ENCODE measurements around the gene MYO9A. TPM values are rescaled to one million over a fixed set of nuclear protein-coding genes. Genes with fewer than 3 reads are reported as not detected.
A peak's percentile ranks its signal among the peaks of the same experiment; 100 is the strongest.

Gene MYO9A
- total RNA-seq, 1 experiment from 2014 or later, result 41.6 TPM

- ATAC-seq (no peak), DNase-seq (ENCODE audit: low read depth, low spot score) (no peak)
- BruUV-seq (replicated peaks), result TSS peak; percentile 59
- ChIA-PET CTCF (interaction anchor here (0.8 kb wide), 1 partner anchor 27 kb away, joined by 3 read pairs; no protein-coding TSS in a partner anchor), POLR2A (no interaction called here)
- Histone ChIP-seq H3K36me3 (ENCODE audit: control insufficient read depth, insufficient read depth, low read length) (no peaks in the 10 kb centered on the region), H3K27ac (ENCODE audit: low read length) (0 out of 2 replicates have a peak overlapping the region, but pooled peaks have one; percentile 7), H3K27me3 (ENCODE audit: control insufficient read depth, insufficient read depth, low read length) (no peaks in the 10 kb centered on the region), H3K4me1 (ENCODE audit: control insufficient read depth, insufficient read depth, low read length) (peaks cover 6% of the 10 kb centered on the region; the same call in 1 of the 2 replicates), H3K4me3 (ENCODE audit: low read depth in 2 of 2, low read length in 2 of 2) (no peak overlapping the region), H3K9me3 (ENCODE audit: control insufficient read depth, insufficient read depth, low read depth, low read length) (no peaks in the 10 kb centered on the region)
- intact Hi-C loops (cut with micrococcal nuclease; ENCODE audit: unreplicated experiment) (no loop called here), in situ Hi-C loops (cut with HindIII; ENCODE audit: low pct_unique_long_range_greater_than_20kb, low sequenced_read_pairs) (no loop called here)
- no peak for TF ChIP-seq REST (IDR thresholded peaks at IDR 0.05; ENCODE audit: insufficient read depth in 1 of 2, low read depth in 2 of 2, low read length in 1 of 2)
- TF ChIP-seq CTCF (IDR thresholded peaks at IDR 0.05), result peak; percentile 90
Measured at GRCh38 chr15:71780115-71780976, 337.6 kb downstream of the MYO9A start.

GRCh38 chr15:71779073-71779797 is 338.7 kb downstream of the MYO9A start:
- H3K4me3 ChIP-seq (ENCODE audit: low read depth in 2 of 2, low read length in 2 of 2), result no peak overlapping the region
- ChIA-PET POLR2A (no interaction called here), CTCF (no interaction called here)
- in situ Hi-C loops (cut with HindIII; ENCODE audit: low pct_unique_long_range_greater_than_20kb, low sequenced_read_pairs), result no loop called here
- H3K27ac ChIP-seq (ENCODE audit: low read length), result no peak overlapping the region
- intact Hi-C loops (cut with micrococcal nuclease; ENCODE audit: unreplicated experiment), result no loop called here
- DNase-seq (ENCODE audit: low read depth, low spot score) (no peak), ATAC-seq (no peak)
- BruUV-seq (replicated peaks), result no TSS peak
- H3K36me3 ChIP-seq (ENCODE audit: control insufficient read depth, insufficient read depth, low read length), result no peaks in the 10 kb centered on the region
- no peaks in the 10 kb centered on the region for H3K9me3 ChIP-seq (ENCODE audit: control insufficient read depth, insufficient read depth, low read depth, low read length)
- no peaks in the 10 kb centered on the region for H3K27me3 ChIP-seq (ENCODE audit: control insufficient read depth, insufficient read depth, low read length)
- TF ChIP-seq TCF7L2 (IDR thresholded peaks at IDR 0.05; ENCODE audit: low read depth, low read length) (no peak), POLR2AphosphoS5 (IDR thresholded peaks at IDR 0.05; ENCODE audit: low read depth, low read length) (no peak), REST (IDR thresholded peaks at IDR 0.05; ENCODE audit: insufficient read depth in 1 of 2, low read depth in 2 of 2, low read length in 1 of 2) (no peak), CTCF (IDR thresholded peaks at IDR 0.05) (no peak), SIN3A (IDR thresholded peaks at IDR 0.05; ENCODE audit: borderline replicate concordance, insufficient read depth, low read depth, low read length) (no peak)
- H3K4me1 ChIP-seq (ENCODE audit: control insufficient read depth, insufficient read depth, low read length), result peaks cover 6% of the 10 kb centered on the region; the same call in 1 of the 2 replicates

All from Panc1 (cell line).